Skin epidermis (tissue), 12 donors: ENCODE data around the gene COL13A1.

Source experiments
- H3K27ac ChIP-seq, 21 experiments: fragments of 200-600 bp; sonication (generic) in 11 of 21; one replicate each; pipeline ENCODE4 v1.5.0; 2020; ENCODE audit warnings: mild to moderate bottlenecking in 3 of 21, inconsistent platforms in 2 of 21, moderate library complexity in 2 of 21
- H3K4me3 ChIP-seq, 7 experiments: fragments of 200-600 bp; sonication (generic) in 2 of 7; one replicate each; pipeline ENCODE4 v1.5.0; 2020; ENCODE audit warnings: inconsistent platforms in 2 of 7, mild to moderate bottlenecking in 2 of 7, moderate library complexity in 1 of 7

Gene COL13A1

GRCh38 chr10:69955897-69956740, 154.4 kb downstream of the COL13A1 start:
- Histone ChIP-seq H3K4me3 (no peak overlapping the region), H3K27ac (peak overlapping the region in 6 of 21 experiments; percentile 18 to 65 (median 52))

GRCh38 chr10:69956741-69957230, 155.1 kb downstream of the COL13A1 start:
- Histone ChIP-seq H3K27ac (peak overlapping the region in 6 of 21 experiments; percentile 0 to 65 (median 42)), H3K4me3 (no peak overlapping the region)

GRCh38 chr10:69957241-69957885, 155.7 kb downstream of the COL13A1 start:
- Histone ChIP-seq H3K4me3 (no peak overlapping the region), H3K27ac (peak overlapping the region in 1 of 21 experiments; percentile 0)

GRCh38 chr10:69957886-69958555, 156.3 kb downstream of the COL13A1 start:
- Histone ChIP-seq H3K4me3 (no peak overlapping the region), H3K27ac (no peak overlapping the region)

GRCh38 chr10:69958556-69958902, 156.8 kb downstream of the COL13A1 start:
- no peak overlapping the region for H3K4me3 ChIP-seq

GRCh38 chr10:69959911-69960310, 158.2 kb downstream of the COL13A1 start:
- H3K4me3 ChIP-seq = no peak overlapping the region
- peak overlapping the region in 10 of 21 experiments; percentile 1 to 58 (median 34) for H3K27ac ChIP-seq

More at GRCh38 chr10:69958556-69958902, 156.8 kb downstream of the COL13A1 start:
- no peak overlapping the region for H3K27ac ChIP-seq

GRCh38 chr10:69960606-69960987, 158.9 kb downstream of the COL13A1 start:
- no peak overlapping the region for H3K4me3 ChIP-seq

GRCh38 chr10:69960988-69961880, 159.5 kb downstream of the COL13A1 start:
- H3K27ac ChIP-seq = peak overlapping the region in 5 of 21 experiments; percentile 15 to 58 (median 50)

More at GRCh38 chr10:69960606-69960987, 158.9 kb downstream of the COL13A1 start:
- peak overlapping the region in 9 of 21 experiments; percentile 15 to 58 (median 48) for H3K27ac ChIP-seq

GRCh38 chr10:69961881-69962745, 160.4 kb downstream of the COL13A1 start:
- H3K27ac ChIP-seq = no peak overlapping the region
- no peak overlapping the region for H3K4me3 ChIP-seq

More at GRCh38 chr10:69960988-69961880, 159.5 kb downstream of the COL13A1 start:
- H3K4me3 ChIP-seq = no peak overlapping the region

- H3K27ac ChIP-seq = no peak overlapping the region
- no peak overlapping the region for H3K4me3 ChIP-seq
Observed at GRCh38 chr10:69962746-69963135, 161.0 kb downstream of the COL13A1 start.

GRCh38 chr10:69963178-69963834, 161.6 kb downstream of the COL13A1 start:
- H3K27ac ChIP-seq = no peak overlapping the region
- H3K4me3 ChIP-seq = no peak overlapping the region

- H3K27ac ChIP-seq = no peak overlapping the region
Observed at GRCh38 chr10:69963835-69964710, 162.4 kb downstream of the COL13A1 start.

GRCh38 chr10:69965086-69965485, 163.4 kb downstream of the COL13A1 start:
- no peak overlapping the region for H3K27ac ChIP-seq
- no peak overlapping the region for H3K4me3 ChIP-seq

More at GRCh38 chr10:69963835-69964710, 162.4 kb downstream of the COL13A1 start:
- H3K4me3 ChIP-seq = no peak overlapping the region

- H3K27ac ChIP-seq = no peak overlapping the region
- no peak overlapping the region for H3K4me3 ChIP-seq
Observed at GRCh38 chr10:69965919-69966662, 164.4 kb downstream of the COL13A1 start.

- no peak overlapping the region for H3K4me3 ChIP-seq
- no peak overlapping the region for H3K27ac ChIP-seq
Observed at GRCh38 chr10:69968830-69969229, 167.1 kb downstream of the COL13A1 start.

- Histone ChIP-seq H3K27ac (no peak overlapping the region), H3K4me3 (no peak overlapping the region)
Observed at GRCh38 chr10:69969977-69970376, 168.3 kb downstream of the COL13A1 start.
